Gastroesophageal sphincter (tissue), 3 donors: ENCODE data around the gene TOE1.

Experiments
- POLR2A ChIP-seq, 2 donors: fragments of 450-650 bp; IDR thresholded peaks; one replicate each; pipeline ENCODE4 v1.6.1; 2017; ENCODE audit warnings: antibody characterized with exemption in 2 of 2, mild to moderate bottlenecking in 2 of 2, moderate library complexity in 1 of 2
- POLR2AphosphoS5 ChIP-seq: sonication (generic); formaldehyde crosslinking; IDR thresholded peaks from one replicate; pipeline ENCODE4 v1.6.1; 2017; ENCODE audit warnings: antibody characterized with exemption
- TF ChIP-seq, protein P1 (sequence below), 4 experiments: fragments of 200-600 bp in 2 of 4; fragments of 450-650 bp in 2 of 4; sonication (generic) in 1 of 4; IDR thresholded peaks; one replicate each; pipeline ENCODE4 v1.5.1; 2017 to 2019; ENCODE audit warnings: antibody characterized with exemption in 4 of 4, mild to moderate bottlenecking in 2 of 4, moderate library complexity in 2 of 4

- no peak for TF ChIP-seq POLR2AphosphoS5
- TF ChIP-seq, protein P1, sequence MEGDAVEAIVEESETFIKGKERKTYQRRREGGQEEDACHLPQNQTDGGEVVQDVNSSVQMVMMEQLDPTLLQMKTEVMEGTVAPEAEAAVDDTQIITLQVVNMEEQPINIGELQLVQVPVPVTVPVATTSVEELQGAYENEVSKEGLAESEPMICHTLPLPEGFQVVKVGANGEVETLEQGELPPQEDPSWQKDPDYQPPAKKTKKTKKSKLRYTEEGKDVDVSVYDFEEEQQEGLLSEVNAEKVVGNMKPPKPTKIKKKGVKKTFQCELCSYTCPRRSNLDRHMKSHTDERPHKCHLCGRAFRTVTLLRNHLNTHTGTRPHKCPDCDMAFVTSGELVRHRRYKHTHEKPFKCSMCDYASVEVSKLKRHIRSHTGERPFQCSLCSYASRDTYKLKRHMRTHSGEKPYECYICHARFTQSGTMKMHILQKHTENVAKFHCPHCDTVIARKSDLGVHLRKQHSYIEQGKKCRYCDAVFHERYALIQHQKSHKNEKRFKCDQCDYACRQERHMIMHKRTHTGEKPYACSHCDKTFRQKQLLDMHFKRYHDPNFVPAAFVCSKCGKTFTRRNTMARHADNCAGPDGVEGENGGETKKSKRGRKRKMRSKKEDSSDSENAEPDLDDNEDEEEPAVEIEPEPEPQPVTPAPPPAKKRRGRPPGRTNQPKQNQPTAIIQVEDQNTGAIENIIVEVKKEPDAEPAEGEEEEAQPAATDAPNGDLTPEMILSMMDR (IDR thresholded peaks at IDR 0.05): no peak
- no peak for TF ChIP-seq POLR2A (IDR thresholded peaks at IDR 0.05)
Observed at GRCh38 chr1:45329445-45329844, 10.5 kb upstream of the TOE1 start.
